GM19324 (cell line): ENCODE data around the gene PPM1G.

Experiments
- ATAC-seq: cut with Tn5 transposase; IDR thresholded peaks from one replicate; pipeline ENCODE4 v1.9.1; 2021; ENCODE audit warnings: mild to moderate bottlenecking, moderate library complexity; ENCODE audit not compliant: unreplicated experiment, low FRiP score

Gene PPM1G

DNA sequence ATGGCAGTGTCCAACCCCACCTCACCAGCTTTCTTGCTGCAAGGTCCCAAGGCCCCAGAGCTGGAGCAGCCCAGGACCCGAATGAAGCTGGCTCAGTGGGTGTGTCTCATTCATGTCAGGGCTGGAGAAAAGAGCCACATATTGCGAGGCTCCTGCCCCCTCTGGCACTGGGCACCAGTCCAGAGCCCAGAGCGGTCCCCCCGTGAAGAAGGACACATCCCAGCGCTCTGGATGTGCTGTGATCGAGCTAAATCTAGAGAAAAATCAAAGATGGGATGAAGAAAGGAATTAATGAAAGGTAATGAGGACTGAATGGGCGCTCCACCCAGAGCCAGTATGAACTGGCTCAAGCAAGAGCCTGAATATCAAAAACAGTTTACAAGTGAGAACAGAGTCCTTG lies 73.2 kb downstream of the PPM1G start:
- no peak for ATAC-seq

DNA sequence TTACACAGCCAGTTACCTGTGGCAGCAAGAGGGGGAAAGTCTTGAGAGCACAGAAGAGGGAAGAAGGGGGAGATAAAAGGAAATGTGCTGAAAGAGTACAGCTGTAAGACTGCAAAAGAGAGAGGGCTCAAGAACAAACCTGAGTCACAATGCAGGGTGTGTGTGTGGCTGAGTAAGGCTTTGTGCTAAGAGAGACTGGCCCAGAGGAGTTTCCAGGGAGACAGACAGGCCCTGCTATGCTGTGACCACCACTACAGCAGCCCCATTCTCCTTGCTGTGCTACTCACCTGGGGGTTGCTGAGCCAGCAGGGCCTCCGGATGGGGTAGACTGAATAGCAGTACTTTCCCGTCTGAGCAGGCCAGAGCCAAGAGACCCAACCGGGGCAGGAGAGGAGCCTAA lies 74.1 kb downstream of the PPM1G start:
- no peak for ATAC-seq
